Left lung (tissue), 10 donors: ENCODE results near the gene GPR176. TPM values are rescaled to one million over a fixed set of nuclear protein-coding genes. Genes with fewer than 3 reads are reported as not detected.

ENCODE experiments used
- ATAC-seq: fragments of 200-7000 bp; cut with Tn5 transposase; one replicate; pipeline ENCODE4 v1.9.1; 2020; ENCODE audit warnings: moderate library complexity
- DNase-seq, 4 donors: peaks; one replicate each; pipeline ENCODE4 v3.0.0-alpha.2; 2013 to 2020
- H3K27ac ChIP-seq, 2 donors: fragments of 200-600 bp; sonication (generic) in 1 of 2; one replicate each; pipeline versions ENCODE4 v1.5.0 to v1.8.0; 2020 to 2021
- H3K27me3 ChIP-seq, 2 donors: fragments of 200-600 bp; sonication (generic) in 1 of 2; one replicate each; pipeline versions ENCODE4 v1.5.0 to v1.8.0; 2020 to 2021
- H3K36me3 ChIP-seq, 2 donors: fragments of 200-600 bp; sonication (generic) in 1 of 2; one replicate each; pipeline versions ENCODE4 v1.5.0 to v1.8.0; 2020 to 2021
- H3K4me1 ChIP-seq, 2 donors: fragments of 200-600 bp; one replicate each; pipeline ENCODE4 v1.8.0; 2021
- H3K4me3 ChIP-seq, 2 donors: fragments of 200-600 bp; sonication (generic) in 1 of 2; one replicate each; pipeline versions ENCODE4 v1.5.0 to v1.8.0; 2020 to 2021; ENCODE audit warnings: mild to moderate bottlenecking in 1 of 2
- H3K9me3 ChIP-seq, 2 donors: fragments of 200-600 bp; sonication (generic) in 1 of 2; one replicate each; pipeline versions ENCODE4 v1.5.0 to v1.8.0; 2020 to 2021
- CTCF ChIP-seq, 2 donors: fragments of 200-600 bp; sonication (generic) in 1 of 2; IDR thresholded peaks; one replicate each; pipeline versions ENCODE4 v1.5.0 to v1.8.0; 2021; ENCODE audit warnings: antibody characterized with exemption in 2 of 2
- intact Hi-C, 2 donors: fragments of 100-400 bp; cut with DNase I; formaldehyde crosslinking; loops; one replicate each; pipeline versions ENCODE4 v1.11.2 to v1.14.2; 2022
- polyA plus RNA-seq, 6 donors: library from polyadenylated mRNA; unstranded; fragments of 120-200 nt; gene quantifications; one replicate each; pipeline ENCODE4 v1.2.1, GENCODE V29; 2013; ENCODE audit not compliant: insufficient read length in 6 of 6
- total RNA-seq, 2 donors: library from RNA; stranded (reverse); fragmentation: NEBNext Ultra II Directional; extraction: Animal tissue kit (Norgen Biotek cat#: 25700); gene quantifications; one replicate each; pipeline ENCODE4 v1.2.1, GENCODE V29; 2021
- donor health status: DM: no; HTN: yes; CAD: no.
- donor health status: DM: no; HTN: no; CAD: no.

Gene GPR176
- total and polyA plus RNA-seq, 8 donors = 2.6 to 6.6 (median 4.0) TPM

- Histone ChIP-seq H3K9me3 (no peaks in the 10 kb centered on the region), H3K27me3 (no peaks in the 10 kb centered on the region), H3K36me3 (no peaks in the 10 kb centered on the region), H3K4me3 (no peak overlapping the region), H3K4me1 (no peaks in the 10 kb centered on the region), H3K27ac (no peak overlapping the region)
- intact Hi-C loops = no loop called here
- TF ChIP-seq CTCF (IDR thresholded peaks at IDR 0.05) = no peak
- DNase-seq = no peak
- ATAC-seq = no peak
Measured at GRCh38 chr15:39926526-39926925, 6.5 kb upstream of the GPR176 start.

- Histone ChIP-seq H3K9me3 (no peaks in the 10 kb centered on the region), H3K4me1 (peaks cover 0 to 5% of the 10 kb centered on the region in 2 donors), H3K4me3 (no peak overlapping the region), H3K36me3 (no peaks in the 10 kb centered on the region), H3K27me3 (peaks cover 3 to 6% of the 10 kb centered on the region in 2 donors), H3K27ac (no peak overlapping the region)
- TF ChIP-seq CTCF (IDR thresholded peaks at IDR 0.05) = no peak
- no peak for DNase-seq
- ATAC-seq = no peak
- intact Hi-C loops = no loop called here
Measured at GRCh38 chr15:39925112-39925842, 5.2 kb upstream of the GPR176 start.

GRCh38 chr15:39924437-39924836 lies 4.4 kb upstream of the GPR176 start:
- DNase-seq (no peak), ATAC-seq (no peak)
- Histone ChIP-seq H3K36me3 (no peaks in the 10 kb centered on the region), H3K9me3 (no peaks in the 10 kb centered on the region), H3K4me3 (no peak overlapping the region), H3K27ac (no peak overlapping the region), H3K4me1 (peaks cover 0 to 14% of the 10 kb centered on the region in 2 donors), H3K27me3 (peaks cover 11 to 14% of the 10 kb centered on the region in 2 donors)
- intact Hi-C loops = no loop called here
- TF ChIP-seq CTCF (IDR thresholded peaks at IDR 0.05) = no peak

- DNase-seq (peak in 1 of 4 donors; percentile 10), ATAC-seq (no peak)
- H3K9me3 ChIP-seq = no peaks in the 10 kb centered on the region
- H3K27me3 ChIP-seq = peaks cover 22 to 33% of the 10 kb centered on the region in 2 donors
- TF ChIP-seq CTCF (IDR thresholded peaks at IDR 0.05) = no peak
- no peaks in the 10 kb centered on the region for H3K36me3 ChIP-seq
- no peak overlapping the region for H3K27ac ChIP-seq
- intact Hi-C loops = no loop called here
- H3K4me3 ChIP-seq = no peak overlapping the region
- H3K4me1 ChIP-seq = peaks cover 0 to 18% of the 10 kb centered on the region in 2 donors
Measured at GRCh38 chr15:39922462-39923092, 2.5 kb upstream of the GPR176 start.

- ATAC-seq (no peak), DNase-seq (no peak)
- Histone ChIP-seq H3K4me3 (peak overlapping the region; percentile 67 to 75), H3K36me3 (no peaks in the 10 kb centered on the region), H3K4me1 (peaks cover 0 to 18% of the 10 kb centered on the region in 2 donors), H3K27ac (peak overlapping the region; percentile 61 to 72), H3K9me3 (no peaks in the 10 kb centered on the region), H3K27me3 (peaks cover 22 to 46% of the 10 kb centered on the region in 2 donors)
- intact Hi-C loops = no loop called here
- no peak for TF ChIP-seq CTCF (IDR thresholded peaks at IDR 0.05)
Measured at GRCh38 chr15:39921274-39921638, 1.2 kb upstream of the GPR176 start.
